T47D (cell line): Measurements from ENCODE around the gene HIRIP3.

Source experiments
- DNase-seq, 2 experiments: peaks; one replicate each; pipeline versions ENCODE4 v3.0.0 to v3.0.0-alpha.2; 2011 to 2012; ENCODE audit warnings: low read depth in 1 of 2, low spot score in 1 of 2
- JUND ChIP-seq: IDR thresholded peaks from 2 replicates; pipeline ENCODE4 v1.6.1; 2012; ENCODE audit warnings: low read depth
- in situ Hi-C: cut with HindIII; loops from 2 replicates; pipeline ENCODE4 v1.10.0; 2016; ENCODE audit warnings: low sequenced_read_pairs, low pct_unique_long_range_greater_than_20kb

HIRIP3 gene

GRCh38 chr16:29990883-29991570 is 4.4 kb downstream of the HIRIP3 start:
- TF ChIP-seq JUND = no peak
- in situ Hi-C loops = no loop called here

GRCh38 chr16:29990034-29990433 is 5.4 kb downstream of the HIRIP3 start:
- in situ Hi-C loops = no loop called here
- no peak for DNase-seq
- no peak for TF ChIP-seq JUND

More at GRCh38 chr16:29990883-29991570, 4.4 kb downstream of the HIRIP3 start:
- DNase-seq = no peak

GRCh38 chr16:29989111-29989858 is 6.1 kb downstream of the HIRIP3 start:
- no peak for TF ChIP-seq JUND
- in situ Hi-C loops = no loop called here
- no peak for DNase-seq

GRCh38 chr16:29988346-29989075 is 6.9 kb downstream of the HIRIP3 start:
- in situ Hi-C loops = no loop called here
- TF ChIP-seq JUND = no peak
- DNase-seq = no peak

GRCh38 chr16:29987371-29988085 is 7.9 kb downstream of the HIRIP3 start:
- no peak for DNase-seq
- TF ChIP-seq JUND = no peak
- in situ Hi-C loops = no loop called here

- no peak for DNase-seq
- no peak for TF ChIP-seq JUND
- in situ Hi-C loops = no loop called here
Measured at GRCh38 chr16:29986931-29987330, 8.5 kb downstream of the HIRIP3 start.

GRCh38 chr16:29986231-29986630 is 9.2 kb downstream of the HIRIP3 start:
- TF ChIP-seq JUND = no peak
- in situ Hi-C loops = no loop called here

GRCh38 chr16:29985271-29985811 is 10.1 kb downstream of the HIRIP3 start:
- no peak for TF ChIP-seq JUND
- no peak for DNase-seq
- in situ Hi-C loops = no loop called here

More at GRCh38 chr16:29986231-29986630, 9.2 kb downstream of the HIRIP3 start:
- no peak for DNase-seq

GRCh38 chr16:29984764-29985147 is 10.7 kb downstream of the HIRIP3 start:
- in situ Hi-C loops = no loop called here
- TF ChIP-seq JUND = no peak
- DNase-seq = no peak

- no peak for TF ChIP-seq JUND
- in situ Hi-C loops = no loop called here
- no peak for DNase-seq
Measured at GRCh38 chr16:29984137-29984763, 11.2 kb downstream of the HIRIP3 start.

GRCh38 chr16:29983420-29984136 is 11.8 kb downstream of the HIRIP3 start:
- no peak for TF ChIP-seq JUND
- in situ Hi-C loops = no loop called here
- DNase-seq = no peak
